ENCODE results near the gene SLC41A3.
"Not testable (repeated sequence)": the region's sequence is repeated elsewhere in the genome, so short reads cannot be mapped to it uniquely, and the experiment has no call there.

DNA sequence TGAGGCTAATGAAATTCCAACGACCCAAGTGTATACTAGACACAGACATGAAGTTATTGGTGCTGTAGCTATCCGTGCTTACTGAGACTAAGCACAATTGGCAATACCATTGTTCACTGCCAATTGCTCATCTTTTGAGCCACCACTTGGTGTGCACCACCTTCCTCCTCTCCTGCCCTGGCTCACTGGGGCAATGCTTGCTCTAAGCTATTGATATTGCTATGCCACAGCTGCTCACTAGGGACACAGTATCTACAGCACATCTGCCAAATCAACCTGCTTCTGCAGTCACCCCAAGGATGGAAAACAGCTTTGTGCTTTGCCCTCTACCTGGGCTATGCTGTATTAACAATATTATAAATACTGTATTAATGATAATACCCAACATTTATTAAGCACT, 99.0 kb downstream of the SLC41A3 start:
- TF ChIP-seq, protein P1, sequence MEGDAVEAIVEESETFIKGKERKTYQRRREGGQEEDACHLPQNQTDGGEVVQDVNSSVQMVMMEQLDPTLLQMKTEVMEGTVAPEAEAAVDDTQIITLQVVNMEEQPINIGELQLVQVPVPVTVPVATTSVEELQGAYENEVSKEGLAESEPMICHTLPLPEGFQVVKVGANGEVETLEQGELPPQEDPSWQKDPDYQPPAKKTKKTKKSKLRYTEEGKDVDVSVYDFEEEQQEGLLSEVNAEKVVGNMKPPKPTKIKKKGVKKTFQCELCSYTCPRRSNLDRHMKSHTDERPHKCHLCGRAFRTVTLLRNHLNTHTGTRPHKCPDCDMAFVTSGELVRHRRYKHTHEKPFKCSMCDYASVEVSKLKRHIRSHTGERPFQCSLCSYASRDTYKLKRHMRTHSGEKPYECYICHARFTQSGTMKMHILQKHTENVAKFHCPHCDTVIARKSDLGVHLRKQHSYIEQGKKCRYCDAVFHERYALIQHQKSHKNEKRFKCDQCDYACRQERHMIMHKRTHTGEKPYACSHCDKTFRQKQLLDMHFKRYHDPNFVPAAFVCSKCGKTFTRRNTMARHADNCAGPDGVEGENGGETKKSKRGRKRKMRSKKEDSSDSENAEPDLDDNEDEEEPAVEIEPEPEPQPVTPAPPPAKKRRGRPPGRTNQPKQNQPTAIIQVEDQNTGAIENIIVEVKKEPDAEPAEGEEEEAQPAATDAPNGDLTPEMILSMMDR (IDR thresholded peaks at IDR 0.05): not testable (repeated sequence)
- not testable (repeated sequence) for TF ChIP-seq ZFX (IDR thresholded peaks at IDR 0.05; ENCODE audit: borderline replicate concordance)

All from 22Rv1 (cell line).